Type B pancreatic cell (in vitro differentiated cells): Measurements from ENCODE around the gene FHL3. TPM values are rescaled to one million over a fixed set of nuclear protein-coding genes. Genes with fewer than 3 reads are reported as not detected.

Source experiments
- DNase-seq: peaks from one replicate; pipeline ENCODE4 v3.0.0; 2021; ENCODE audit warnings: mixed read lengths; ENCODE audit not compliant: unreplicated experiment; ENCODE audit errors: extremely low spot score
- H3K27ac Mint-ChIP-seq: 2 replicates; pipeline ENCODE4 v1.8.0; 2021; ENCODE audit warnings: mild to moderate bottlenecking, mixed read lengths
- H3K27me3 Mint-ChIP-seq: 2 replicates; pipeline ENCODE4 v1.8.0; 2021; ENCODE audit warnings: mixed read lengths
- H3K36me3 Mint-ChIP-seq: 2 replicates; pipeline ENCODE4 v1.8.0; 2021; ENCODE audit warnings: mixed read lengths
- H3K4me1 Mint-ChIP-seq: one replicate; pipeline ENCODE4 v1.8.0; 2021; ENCODE audit warnings: mixed read lengths; ENCODE audit not compliant: unreplicated experiment
- H3K4me3 Mint-ChIP-seq: 2 replicates; pipeline ENCODE4 v1.8.0; 2021; ENCODE audit warnings: mild to moderate bottlenecking, mixed read lengths
- H3K9me3 Mint-ChIP-seq: 2 replicates; pipeline ENCODE4 v1.8.0; 2021; ENCODE audit warnings: mixed read lengths
- CTCF ChIP-seq: fragments of 200-600 bp; sonication (generic); conservative IDR thresholded peaks from 2 replicates; pipeline ENCODE4 v1.5.0; 2021; ENCODE audit warnings: antibody characterized with exemption, mild to moderate bottlenecking
- long read RNA-seq: library from polyadenylated mRNA; unstranded; transcript quantifications from one replicate; pipeline ENCODE4 v2.0.0, GENCODE V29; 2020
- total RNA-seq: library from RNA; stranded (reverse); gene quantifications from 2 replicates; pipeline ENCODE4 v1.2.1, GENCODE V29; 2021; ENCODE audit warnings: low replicate concordance

Gene FHL3
- total RNA-seq, result 7.0 and 25.1 TPM in 2 replicates
- long read RNA-seq, result 0 reads

GRCh38 chr1:38005195-38006007, at the start of gene FHL3:
Gene FHL3, minus strand, starts transcription at chr1:38005514. Its CDS starts 6,102 bp downstream, at chr1:37999412.
- DNase-seq, result no peak
- Mint-ChIP-seq H3K27ac (peak within 1 kb of the TSS; percentile 4), H3K9me3 (no peaks in the 10 kb centered on the region), H3K27me3 (peaks cover 6% of the 10 kb centered on the region), H3K4me1 (peaks cover 20% of the 10 kb centered on the region), H3K4me3 (peak within 1 kb of the TSS; percentile 84), H3K36me3 (no peaks in the 10 kb centered on the region)
- TF ChIP-seq CTCF, result no peak

GRCh38 chr1:38053416-38054091, 48.2 kb upstream of the FHL3 start:
- Mint-ChIP-seq H3K4me3 (no peak overlapping the region), H3K27me3 (peaks cover 70% of the 10 kb centered on the region), H3K36me3 (no peaks in the 10 kb centered on the region), H3K27ac (no peak overlapping the region), H3K4me1 (peaks cover 20% of the 10 kb centered on the region), H3K9me3 (no peaks in the 10 kb centered on the region)
- TF ChIP-seq CTCF, result no peak
- DNase-seq, result no peak

GRCh38 chr1:38052750-38053415, 47.6 kb upstream of the FHL3 start:
- H3K9me3 Mint-ChIP-seq, result no peaks in the 10 kb centered on the region
- peaks cover 72% of the 10 kb centered on the region for H3K27me3 Mint-ChIP-seq
- no peak for DNase-seq
- no peaks in the 10 kb centered on the region for H3K36me3 Mint-ChIP-seq
- no peak overlapping the region for H3K27ac Mint-ChIP-seq
- no peak overlapping the region for H3K4me3 Mint-ChIP-seq
- H3K4me1 Mint-ChIP-seq, result peaks cover 20% of the 10 kb centered on the region
- TF ChIP-seq CTCF, result no peak

- H3K27me3 Mint-ChIP-seq, result peaks cover 75% of the 10 kb centered on the region
These were observed 45.8 kb upstream of the FHL3 start for GRCh38 chr1:38051079-38051543.

More at GRCh38 chr1:38051079-38051543, 45.8 kb upstream of the FHL3 start:
- no peak overlapping the region for H3K27ac Mint-ChIP-seq
- H3K4me1 Mint-ChIP-seq, result peaks cover 20% of the 10 kb centered on the region
- H3K4me3 Mint-ChIP-seq, result no peak overlapping the region
- H3K9me3 Mint-ChIP-seq, result no peaks in the 10 kb centered on the region
- H3K36me3 Mint-ChIP-seq, result no peaks in the 10 kb centered on the region
- no peak for TF ChIP-seq CTCF
- DNase-seq, result no peak
